Cardiac fibroblast (primary cell): Measurements from ENCODE around the gene DNAI1.

Experiments
- DNase-seq, 2 donors: peaks; one replicate each; pipeline versions ENCODE4 v3.0.0 to v3.0.0-alpha.2; 2010; ENCODE audit warnings: low read depth in 2 of 2
- H3K4me3 ChIP-seq, 2 donors: replicated peaks in 1 of 2; 1 replicate in 1 of 2; 2 replicates in 1 of 2; pipeline ENCODE4 v1.5.1; 2011; ENCODE audit warnings: low read depth in 2 of 2, low read length in 2 of 2, mild to moderate bottlenecking in 2 of 2, moderate library complexity in 1 of 2
- TF ChIP-seq, protein P1 (sequence below): IDR thresholded peaks from one replicate; pipeline ENCODE4 v1.5.1; 2011; ENCODE audit warnings: low read depth, mild to moderate bottlenecking, low read length, inconsistent platforms

The DNAI1 gene

GRCh38 chr9:34508463-34508862, 49.9 kb downstream of the DNAI1 start:
- DNase-seq: no peak
- TF ChIP-seq, protein P1, sequence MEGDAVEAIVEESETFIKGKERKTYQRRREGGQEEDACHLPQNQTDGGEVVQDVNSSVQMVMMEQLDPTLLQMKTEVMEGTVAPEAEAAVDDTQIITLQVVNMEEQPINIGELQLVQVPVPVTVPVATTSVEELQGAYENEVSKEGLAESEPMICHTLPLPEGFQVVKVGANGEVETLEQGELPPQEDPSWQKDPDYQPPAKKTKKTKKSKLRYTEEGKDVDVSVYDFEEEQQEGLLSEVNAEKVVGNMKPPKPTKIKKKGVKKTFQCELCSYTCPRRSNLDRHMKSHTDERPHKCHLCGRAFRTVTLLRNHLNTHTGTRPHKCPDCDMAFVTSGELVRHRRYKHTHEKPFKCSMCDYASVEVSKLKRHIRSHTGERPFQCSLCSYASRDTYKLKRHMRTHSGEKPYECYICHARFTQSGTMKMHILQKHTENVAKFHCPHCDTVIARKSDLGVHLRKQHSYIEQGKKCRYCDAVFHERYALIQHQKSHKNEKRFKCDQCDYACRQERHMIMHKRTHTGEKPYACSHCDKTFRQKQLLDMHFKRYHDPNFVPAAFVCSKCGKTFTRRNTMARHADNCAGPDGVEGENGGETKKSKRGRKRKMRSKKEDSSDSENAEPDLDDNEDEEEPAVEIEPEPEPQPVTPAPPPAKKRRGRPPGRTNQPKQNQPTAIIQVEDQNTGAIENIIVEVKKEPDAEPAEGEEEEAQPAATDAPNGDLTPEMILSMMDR: no peak

DNA sequence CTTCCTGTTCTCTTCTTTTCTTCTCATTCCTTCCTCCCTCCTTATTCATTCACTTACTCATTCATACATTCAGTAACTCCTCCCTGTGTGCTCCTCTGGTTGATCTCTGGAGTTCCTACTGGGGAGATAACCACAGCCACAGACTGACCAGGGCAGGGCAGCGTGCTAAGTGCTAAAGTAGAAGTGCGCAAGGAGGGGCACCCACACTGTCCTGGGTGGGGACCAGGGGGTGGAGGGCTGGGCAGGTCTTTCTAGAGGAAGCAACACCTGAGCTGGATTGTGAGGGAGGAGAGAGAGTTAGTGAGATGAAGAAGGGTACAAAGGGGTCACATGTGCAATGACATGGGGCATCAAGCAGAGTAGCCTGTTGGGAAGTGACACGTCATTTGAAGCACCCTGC, 50.3 kb downstream of the DNAI1 start:
- TF ChIP-seq, protein P1: no peak
- H3K4me3 ChIP-seq: no peak overlapping the region
- DNase-seq: no peak

More at GRCh38 chr9:34508463-34508862, 49.9 kb downstream of the DNAI1 start:
- H3K4me3 ChIP-seq: no peak overlapping the region

DNA sequence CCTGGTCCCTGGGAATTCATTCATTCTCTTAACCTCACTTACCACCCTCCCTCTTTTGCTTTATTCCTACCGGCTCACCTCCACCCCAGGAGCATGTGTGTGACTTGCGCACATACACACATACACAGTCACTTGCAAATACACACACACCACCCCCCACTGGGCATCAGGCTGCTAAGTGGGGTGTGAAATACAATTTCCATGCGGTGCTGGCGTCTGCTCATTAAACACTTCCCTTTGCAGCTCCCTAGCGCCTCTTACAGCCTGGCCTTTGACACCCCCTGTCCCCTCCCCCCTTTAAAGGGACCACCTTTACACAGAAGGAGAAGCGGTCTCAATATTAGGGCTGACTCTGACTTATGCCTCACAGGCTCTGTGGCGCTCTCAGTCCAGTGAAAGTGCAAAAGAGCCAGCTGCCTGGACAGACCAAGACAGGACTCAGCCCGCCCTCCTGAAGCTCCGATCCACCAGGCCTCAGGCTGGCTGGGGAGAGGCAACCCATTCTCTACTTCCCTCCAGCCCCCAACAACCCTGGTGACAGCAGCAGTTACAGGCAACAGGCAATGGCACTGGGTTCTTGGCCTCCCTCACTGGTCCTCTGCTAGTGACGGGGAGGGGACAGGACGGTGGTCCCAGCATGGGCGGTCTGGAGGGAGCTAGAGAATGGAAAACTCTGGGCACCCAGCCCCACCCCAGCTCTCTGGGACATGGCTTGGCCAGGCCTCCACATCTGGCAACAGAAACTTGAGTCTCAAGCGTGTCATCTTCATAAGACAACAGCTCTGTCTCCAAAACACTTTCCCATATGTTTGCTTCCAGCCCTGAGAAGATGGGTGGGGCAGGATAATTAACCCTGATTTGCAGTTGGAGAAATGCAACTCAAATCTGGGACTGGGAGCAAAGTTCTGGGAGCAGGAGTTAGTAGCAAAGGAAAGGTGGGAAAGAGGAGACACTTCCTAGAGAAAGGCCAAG, 52.2 kb downstream of the DNAI1 start:
- DNase-seq: no peak
- TF ChIP-seq, protein P1: no peak
- H3K4me3 ChIP-seq: no peak overlapping the region

DNA sequence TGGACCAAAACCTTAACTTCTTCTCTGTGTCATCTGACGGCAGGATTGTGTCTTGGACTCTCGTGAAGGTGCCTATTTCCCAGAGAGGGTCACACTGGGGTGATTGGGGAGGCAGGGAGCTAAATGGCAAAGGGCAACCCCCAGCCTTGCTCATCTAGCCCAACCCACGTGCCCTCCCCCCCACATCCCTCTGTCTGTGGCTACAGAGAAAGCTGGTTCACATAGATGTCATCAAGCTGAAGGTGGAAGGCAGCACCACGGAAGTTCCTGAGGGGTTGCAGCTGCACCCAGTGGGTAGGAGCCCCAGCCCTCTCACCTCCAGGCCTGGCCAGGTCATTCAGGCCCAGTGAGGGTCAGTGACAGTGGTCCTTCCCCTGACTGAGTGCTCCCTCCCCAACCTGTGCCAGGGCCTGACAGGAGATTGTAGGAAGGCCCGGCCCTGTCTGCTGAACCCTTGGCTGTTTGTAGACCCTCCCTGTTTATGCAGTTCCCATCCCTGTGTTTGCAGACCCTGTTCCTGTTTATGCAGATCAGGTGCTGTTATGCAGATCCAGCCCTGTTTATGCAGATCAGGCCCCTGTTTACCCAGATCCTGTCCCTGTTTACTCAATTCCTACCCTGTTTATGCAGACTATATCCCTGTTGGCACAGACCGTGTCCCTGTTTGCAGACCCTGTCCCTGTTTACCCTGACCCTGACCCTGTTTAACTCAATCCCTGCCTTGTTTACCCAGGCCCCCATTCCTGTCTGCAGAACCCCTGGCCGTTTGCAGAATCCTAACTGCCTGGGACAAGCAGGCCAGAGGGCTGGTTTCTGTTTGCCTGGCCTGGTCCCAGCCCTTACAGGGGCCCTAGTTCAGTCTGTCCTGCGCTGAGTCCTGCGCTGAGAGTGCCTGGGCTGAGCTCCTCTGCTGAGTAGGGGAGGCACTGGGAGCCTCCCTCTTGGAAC, 53.8 kb downstream of the DNAI1 start:
- H3K4me3 ChIP-seq: no peak overlapping the region
- DNase-seq: no peak
- TF ChIP-seq, protein P1: no peak

DNA sequence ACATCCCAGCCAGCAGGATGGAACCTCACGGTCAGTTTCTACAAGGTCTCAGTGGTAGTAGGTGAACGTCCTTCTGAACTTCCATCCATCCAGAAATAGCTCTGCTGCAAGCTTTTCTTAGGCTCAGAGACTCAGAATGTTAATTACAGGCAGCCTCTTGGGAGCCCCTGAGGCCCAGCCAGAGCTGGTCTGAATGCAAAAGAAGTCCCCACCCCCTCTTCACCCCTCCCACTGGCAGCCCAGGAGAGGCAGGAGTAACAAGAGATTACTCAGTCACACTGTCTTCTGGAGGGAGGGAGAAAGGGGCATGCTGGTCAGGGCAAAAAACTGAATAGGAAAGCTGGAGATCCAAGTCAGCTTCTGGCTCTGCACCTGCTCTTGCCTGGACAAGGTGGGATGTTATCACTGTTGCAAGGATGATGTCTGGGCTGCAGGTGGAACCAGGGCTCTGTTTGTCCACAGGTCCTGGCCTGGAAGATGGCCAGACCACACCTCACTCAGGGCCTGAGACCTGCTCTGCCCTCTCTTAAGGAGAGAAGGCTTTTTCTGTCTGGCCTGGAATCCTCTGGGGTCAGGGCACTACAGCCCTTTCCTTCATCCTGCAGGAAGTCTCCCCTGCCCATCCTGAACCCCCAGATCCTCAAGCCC, 55.1 kb downstream of the DNAI1 start:
- H3K4me3 ChIP-seq: no peak overlapping the region
- DNase-seq: peak; percentile 19 to 39
- TF ChIP-seq, protein P1: no peak

DNA sequence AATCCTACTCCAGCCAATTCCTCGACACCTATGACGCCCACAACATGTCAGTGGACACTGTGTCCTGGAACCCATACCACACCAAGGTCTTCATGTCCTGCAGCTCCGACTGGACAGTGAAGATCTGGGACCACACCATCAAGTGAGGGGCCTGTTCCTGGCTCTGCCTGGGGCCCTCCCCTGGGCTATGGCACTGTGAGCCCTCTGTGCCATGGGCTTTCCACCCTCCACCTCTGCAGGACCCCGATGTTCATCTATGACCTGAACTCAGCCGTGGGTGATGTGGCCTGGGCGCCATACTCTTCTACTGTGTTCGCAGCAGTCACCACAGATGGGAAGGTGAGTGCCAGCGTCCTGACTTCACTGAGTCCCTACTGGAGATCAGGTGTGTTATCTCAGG, 55.8 kb downstream of the DNAI1 start:
- DNase-seq: no peak
- TF ChIP-seq, protein P1: no peak
- no peak overlapping the region for H3K4me3 ChIP-seq
